Endothelial cell of umbilical vein (primary cell): ENCODE results near the gene TSTD2. TPM values are rescaled to one million over a fixed set of nuclear protein-coding genes. Genes with fewer than 3 reads are reported as not detected.
"Not testable (repeated sequence)": the region's sequence is repeated elsewhere in the genome, so short reads cannot be mapped to it uniquely, and the experiment has no call there.

Experiments used
- BruUV-seq: library from RNA; stranded (reverse); fragments of 400-500 nt; replicated peaks from 2 replicates; lab custom pipeline; 2021; lab: Mats Ljungman, UMichigan
- CTCF ChIA-PET: fragments of 300-600, 350-600 bp; sonication (Branson Sonifier 250); formaldehyde crosslinking; loops from one replicate; lab custom pipeline; 2021; ENCODE audit warnings: antibody characterized with exemption, inconsistent platforms; lab: Charles Lee
- POLR2A ChIA-PET: fragments of 300-600, 350-600 bp; sonication (Branson Sonifier 250); formaldehyde crosslinking; loops from one replicate; lab custom pipeline; 2021; ENCODE audit warnings: antibody characterized with exemption, inconsistent platforms; lab: Charles Lee
- DNase-seq: peaks from one replicate; pipeline ENCODE4 v3.0.0-alpha.2; 2011; ENCODE audit warnings: low read depth, low spot score
- FAIRE-seq: peaks from 2 replicates; lab custom pipeline; 2011; peaks lifted over from hg19 to GRCh38; lab: Jason Lieb, UNC
- H2AFZ ChIP-seq: 2 replicates; pipeline ENCODE4 v1.6.0; 2012; ENCODE audit warnings: low read depth, low read length, control low read depth, inconsistent platforms
- H3K27ac ChIP-seq: 2 replicates; pipeline ENCODE4 v1.5.1; 2011; ENCODE audit warnings: low read depth, mild to moderate bottlenecking, control low read depth, low read length, moderate library complexity; ENCODE audit not compliant: insufficient read depth
- H3K27me3 ChIP-seq, 2 experiments: 2 replicates each; pipeline versions ENCODE4 v1.6.0 to v1.6.1; 2011; ENCODE audit warnings: low read length in 2 of 2, mixed read lengths in 1 of 2; ENCODE audit not compliant: control insufficient read depth in 2 of 2, insufficient read depth in 2 of 2
- H3K36me3 ChIP-seq, 2 experiments: 2 replicates in 1 of 2; 3 replicates in 1 of 2; pipeline ENCODE4 v1.5.1; 2011; ENCODE audit warnings: low read length in 2 of 2, mild to moderate bottlenecking in 1 of 2, moderate library complexity in 1 of 2; ENCODE audit not compliant: control insufficient read depth in 2 of 2, insufficient read depth in 2 of 2; ENCODE audit errors: extremely low read depth in 1 of 2
- H3K4me1 ChIP-seq: 3 replicates; pipeline ENCODE4 v1.5.1; 2011; ENCODE audit warnings: mild to moderate bottlenecking, low read length; ENCODE audit not compliant: control insufficient read depth, insufficient read depth; ENCODE audit errors: extremely low read depth
- H3K4me2 ChIP-seq: 2 replicates; pipeline ENCODE4 v1.6.1; 2011; ENCODE audit warnings: low read length, control low read depth, mixed read lengths; ENCODE audit not compliant: insufficient read depth
- H3K4me3 ChIP-seq, 3 experiments: fragments of 200-600 bp in 1 of 3; sonication (generic), shearing (Covaris generic) in 1 of 3; replicated peaks in 1 of 3; 2 replicates each; pipeline ENCODE4 v1.5.1; 2011 to 2016; ENCODE audit warnings: control low read depth in 3 of 3, low read length in 3 of 3, mild to moderate bottlenecking in 2 of 3, inconsistent platforms in 1 of 3, low read depth in 1 of 3, moderate library complexity in 1 of 3; ENCODE audit not compliant: insufficient read depth in 1 of 3
- H3K79me2 ChIP-seq: 2 replicates; pipeline ENCODE4 v1.6.0; 2012; ENCODE audit warnings: low read length, inconsistent platforms; ENCODE audit not compliant: control insufficient read depth, insufficient read depth
- H3K9ac ChIP-seq: replicated peaks from 2 replicates; pipeline ENCODE3; 2011; ENCODE audit warnings: low read length, control low read depth; ENCODE audit not compliant: insufficient read depth; ENCODE audit errors: extremely low read depth
- H3K9me1 ChIP-seq: replicated peaks from 3 replicates; pipeline ENCODE4 v1.6.0; 2011; ENCODE audit warnings: mild to moderate bottlenecking, low read length; ENCODE audit not compliant: control insufficient read depth, insufficient read depth; ENCODE audit errors: extremely low read depth
- H3K9me3 ChIP-seq: replicated peaks from 2 replicates; pipeline ENCODE4 v1.5.1; 2012; ENCODE audit warnings: low read length, inconsistent platforms; ENCODE audit not compliant: control insufficient read depth, insufficient read depth
- H4K20me1 ChIP-seq: replicated peaks from 2 replicates; pipeline ENCODE3; 2011; ENCODE audit warnings: mild to moderate bottlenecking, low read length; ENCODE audit not compliant: control insufficient read depth, insufficient read depth; ENCODE audit errors: extremely low read depth
- EZH2 ChIP-seq: IDR thresholded peaks from 2 replicates; pipeline ENCODE4 v1.6.1; 2012; ENCODE audit warnings: borderline replicate concordance, low read depth, mild to moderate bottlenecking, moderate library complexity, low read length, inconsistent platforms; ENCODE audit not compliant: severe bottlenecking
- MYC ChIP-seq: IDR thresholded peaks from one replicate; pipeline ENCODE4 v1.6.1; 2011; ENCODE audit warnings: mild to moderate bottlenecking, low read depth, low read length
- POLR2A ChIP-seq: IDR thresholded peaks from 2 replicates; pipeline ENCODE4 v1.6.1; 2012; ENCODE audit warnings: low read depth, mild to moderate bottlenecking, control low read depth, low read length
- dilution Hi-C: fragments of 300-500 bp; cut with MboI; formaldehyde crosslinking; loops from one replicate; pipeline ENCODE4 v1.15.0; 2019; ENCODE audit warnings: low sequenced_read_pairs; ENCODE audit not compliant: extremely low pct_ligation_motif_present
- intact Hi-C: fragments of 100-400 bp; cut with micrococcal nuclease; formaldehyde crosslinking; loops from one replicate; pipeline ENCODE4 v1.10.0; 2022
- polyA plus RNA-seq, 4 experiments: library from polyadenylated mRNA; depleted of rRNA in 3 of 4; stranded (reverse) in 3 of 4; unstranded in 1 of 4; fragments of >200 nt; gene quantifications; 2 replicates each; pipeline versions ENCODE4 v1.2.1 to v1.2.3, GENCODE V29; 2011 to 2012; ENCODE audit warnings: missing spikeins in 1 of 4
- total RNA-seq: library from RNA; stranded (reverse); gene quantifications from 2 replicates; pipeline ENCODE4 v1.2.3, GENCODE V29; 2021

Gene TSTD2
- total and polyA plus RNA-seq, 2 donors (not counting 3 experiments of a cell fraction or from before 2014, with no cell fraction given), result 13.7 to 15.9 TPM

GRCh38 chr9:97591535-97591934, 41.6 kb downstream of the TSTD2 start:
- FAIRE-seq (no peak), DNase-seq (no peak)
- no TSS peak for BruUV-seq
- Histone ChIP-seq H3K9me3 (no peaks in the 10 kb centered on the region), H4K20me1 (no peaks in the 10 kb centered on the region), H3K4me3 (no peak overlapping the region), H3K4me2 (no peak overlapping the region), H2AFZ (no peak overlapping the region), H3K36me3 (no peaks in the 10 kb centered on the region), H3K9me1 (no peaks in the 10 kb centered on the region), H3K9ac (no peak overlapping the region), H3K27me3 (peaks cover 8% of the 10 kb centered on the region in 2 experiments), H3K79me2 (no peaks in the 10 kb centered on the region), H3K4me1 (no peaks in the 10 kb centered on the region), H3K27ac (no peak overlapping the region)
- ChIA-PET CTCF (interaction anchor here (1.2 to 15.7 kb wide), 3 partner anchors 24 to 121 kb away, joined by 3 to 775 read pairs (median 5); no protein-coding TSS in a partner anchor), POLR2A (interaction anchor here (0.6 kb wide), 1 partner anchor 85 kb away, joined by 3 read pairs; no protein-coding TSS in a partner anchor)
- no peak for TF ChIP-seq POLR2A
- no peak for TF ChIP-seq EZH2
- no peak for TF ChIP-seq MYC
- dilution Hi-C loops, result no loop called here
- intact Hi-C loops, result no loop called here

GRCh38 chr9:97586909-97587308, 46.3 kb downstream of the TSTD2 start:
- H3K36me3 ChIP-seq, dilution Hi-C loops: not testable (repeated sequence)
- CTCF ChIA-PET, result interaction anchor here (0.6 to 1.4 kb wide), 2 partner anchors 12 to 118 kb away, joined by 5 to 8 read pairs; no protein-coding TSS in a partner anchor

GRCh38 chr9:97584778-97585177, 48.4 kb downstream of the TSTD2 start:
- H3K9me3 ChIP-seq, H3K4me3 ChIP-seq, H3K27ac ChIP-seq, intact Hi-C loops, H3K9me1 ChIP-seq, H2AFZ ChIP-seq, DNase-seq, CTCF ChIA-PET, H3K36me3 ChIP-seq, dilution Hi-C loops, FAIRE-seq, BruUV-seq, H3K4me2 ChIP-seq, POLR2A ChIA-PET, H3K79me2 ChIP-seq, H3K4me1 ChIP-seq, H4K20me1 ChIP-seq, H3K27me3 ChIP-seq, H3K9ac ChIP-seq: not testable (repeated sequence)

More at GRCh38 chr9:97586909-97587308, 46.3 kb downstream of the TSTD2 start:
- intact Hi-C loops, H3K79me2 ChIP-seq, H2AFZ ChIP-seq, H3K27ac ChIP-seq, H3K4me1 ChIP-seq, H3K4me2 ChIP-seq, BruUV-seq, DNase-seq, POLR2A ChIA-PET, FAIRE-seq, H3K9me1 ChIP-seq, H3K9me3 ChIP-seq, H3K27me3 ChIP-seq, H3K4me3 ChIP-seq, H4K20me1 ChIP-seq, H3K9ac ChIP-seq: not testable (repeated sequence)

- H4K20me1 ChIP-seq, dilution Hi-C loops, H3K79me2 ChIP-seq, H3K9me3 ChIP-seq, H2AFZ ChIP-seq, FAIRE-seq, DNase-seq, H3K4me3 ChIP-seq, CTCF ChIA-PET, H3K9ac ChIP-seq, H3K36me3 ChIP-seq, BruUV-seq, H3K27me3 ChIP-seq, intact Hi-C loops, H3K4me1 ChIP-seq, POLR2A ChIA-PET, H3K4me2 ChIP-seq, H3K9me1 ChIP-seq, H3K27ac ChIP-seq: not testable (repeated sequence)
These were observed 51.6 kb downstream of the TSTD2 start for GRCh38 chr9:97581590-97581989.
